HepG2 (cell line): Measurements from ENCODE around the gene PNKD. TPM values are rescaled to one million over a fixed set of nuclear protein-coding genes. Genes with fewer than 3 reads are reported as not detected.
A peak's percentile ranks its signal among the peaks of the same experiment; 100 is the strongest.

Experiments
- ATAC-seq: fragments of 200-7000 bp; cut with Tn5 transposase; 3 replicates; pipeline ENCODE4 v1.9.1; 2020; ENCODE audit warnings: mild to moderate bottlenecking, moderate library complexity
- BruUV-seq: library from RNA; stranded (reverse); fragments of 400-500 nt; replicated peaks from 2 replicates; lab custom pipeline; 2021; lab: Mats Ljungman, UMichigan
- CTCF ChIA-PET: fragments of 300-600 bp; formaldehyde crosslinking; extraction: SDS; loops from one replicate; lab custom pipeline; 2021; ENCODE audit warnings: low total read pairs, inconsistent platforms, low intra/inter-chr PET ratio; lab: Yijun Ruan, JAX
- POLR2A ChIA-PET: fragments of 350-600 bp; sonication (Branson Sonifier 250); formaldehyde crosslinking; loops from one replicate; lab custom pipeline; 2020; ENCODE audit warnings: antibody characterized with exemption, inconsistent platforms; lab: Yijun Ruan, JAX
- DNase-seq: peaks from one replicate; pipeline ENCODE4 v3.0.0-alpha.2; 2015; ENCODE audit warnings: low spot score
- FAIRE-seq: peaks from 3 replicates; lab custom pipeline; 2011; peaks lifted over from hg19 to GRCh38; lab: Jason Lieb, UNC
- H2AFZ ChIP-seq: one replicate; pipeline ENCODE4 v1.6.1; 2011; ENCODE audit warnings: low read length, inconsistent platforms
- H3K27ac ChIP-seq: fragments of 300-600 bp; 3 replicates; pipeline ENCODE4 v1.8.0; 2011; ENCODE audit warnings: mixed run types, mild to moderate bottlenecking, mixed read lengths, low read length, inconsistent platforms; ENCODE audit not compliant: insufficient read depth; ENCODE audit errors: extremely low read length
- H3K27me3 ChIP-seq, 2 experiments: fragments of 200-600 bp in 1 of 2; 2 replicates in 1 of 2; 3 replicates in 1 of 2; pipeline versions ENCODE4 v1.6.0 to v1.8.0; 2011; ENCODE audit warnings: low read length in 2 of 2, mild to moderate bottlenecking in 2 of 2, moderate library complexity in 2 of 2, inconsistent platforms in 1 of 2; ENCODE audit not compliant: insufficient read depth in 2 of 2, control insufficient read depth in 1 of 2
- H3K36me3 ChIP-seq, 2 experiments: fragments of 200-600 bp in 1 of 2; replicated peaks in 1 of 2; 2 replicates in 1 of 2; 3 replicates in 1 of 2; pipeline versions ENCODE4 v1.5.1 to v1.8.0; 2011; ENCODE audit warnings: low read length in 2 of 2, inconsistent platforms in 1 of 2; ENCODE audit not compliant: insufficient read depth in 2 of 2, control insufficient read depth in 1 of 2
- H3K4me1 ChIP-seq: 2 replicates; pipeline ENCODE4 v1.5.1; 2012; ENCODE audit warnings: low read length, inconsistent platforms; ENCODE audit not compliant: insufficient read depth
- H3K4me2 ChIP-seq: 2 replicates; pipeline ENCODE4 v1.6.0; 2011; ENCODE audit warnings: low read depth, low read length, inconsistent platforms
- H3K4me3 ChIP-seq, 3 experiments: fragments of 200-600 bp in 1 of 3; sonication (generic), shearing (Covaris generic) in 1 of 3; replicated peaks in 1 of 3; 2 replicates each; pipeline ENCODE4 v1.5.1; 2011 to 2016; ENCODE audit warnings: low read length in 3 of 3, inconsistent platforms in 2 of 3, low read depth in 2 of 3, mild to moderate bottlenecking in 2 of 3, control low read depth in 1 of 3, mixed read lengths in 1 of 3; ENCODE audit not compliant: insufficient read depth in 1 of 3
- H3K79me2 ChIP-seq: one replicate; pipeline ENCODE4 v1.6.1; 2011; ENCODE audit warnings: low read length, inconsistent platforms; ENCODE audit not compliant: insufficient read depth
- H3K9ac ChIP-seq: 2 replicates; pipeline ENCODE4 v1.6.0; 2011; ENCODE audit warnings: mild to moderate bottlenecking, low read depth, low read length, inconsistent platforms; ENCODE audit not compliant: insufficient read depth
- H3K9me3 ChIP-seq: 2 replicates; pipeline ENCODE4 v1.5.1; 2012; ENCODE audit warnings: mild to moderate bottlenecking, low read length
- H4K20me1 ChIP-seq: 2 replicates; pipeline ENCODE4 v1.6.0; 2011; ENCODE audit warnings: inconsistent platforms, mild to moderate bottlenecking, low read length, moderate library complexity; ENCODE audit not compliant: insufficient read depth
- ADNP ChIP-seq: sonication (generic); formaldehyde crosslinking; IDR thresholded peaks from 2 replicates; pipeline ENCODE4 v1.4.0; 2020; ENCODE audit warnings: missing genetic modification reagents
- CEBPB ChIP-seq: IDR thresholded peaks from 2 replicates; pipeline ENCODE4 v1.6.1; 2011; ENCODE audit warnings: low read depth, low read length, improper control_type of control experiment, borderline replicate concordance
- HOXD1 ChIP-seq: sonication (generic); formaldehyde crosslinking; IDR thresholded peaks from 2 replicates; pipeline ENCODE4 v1.5.0; 2020; ENCODE audit warnings: missing genetic modification reagents
- KLF16 ChIP-seq, 2 experiments: sonication (generic) in 1 of 2; formaldehyde crosslinking in 1 of 2; IDR thresholded peaks; 2 replicates each; pipeline versions ENCODE4 v1.6.1 to v1.8.0; 2016 to 2023; ENCODE audit warnings: missing genetic modification reagents in 2 of 2, missing compliant biosample characterization in 1 of 2
- RERE ChIP-seq: IDR thresholded peaks from 2 replicates; pipeline ENCODE4 v1.6.1; 2016; ENCODE audit warnings: low read depth, missing genetic modification reagents, missing compliant biosample characterization
- RNF219 ChIP-seq: sonication (generic); formaldehyde crosslinking; IDR thresholded peaks from 2 replicates; pipeline ENCODE4 v1.5.0; 2020; ENCODE audit warnings: mild to moderate bottlenecking, missing genetic modification reagents
- ZMYM2 ChIP-seq: sonication (generic); formaldehyde crosslinking; IDR thresholded peaks from 2 replicates; pipeline ENCODE4 v1.8.0; 2022; ENCODE audit warnings: mild to moderate bottlenecking, missing genetic modification reagents
- ZNF33A ChIP-seq: sonication (generic); formaldehyde crosslinking; IDR thresholded peaks from 2 replicates; pipeline ENCODE4 v1.5.1; 2020; ENCODE audit warnings: missing genetic modification reagents, mild to moderate bottlenecking, moderate library complexity, borderline replicate concordance
- WGBS: methylation state at CpG from one replicate; pipeline ENCODE4 v1.1.6; 2017; ENCODE audit warnings: low lambda C conversion rate; 5-methylcytosine and 5-hydroxymethylcytosine counted together
- in situ Hi-C: cut with HindIII; loops from 2 replicates; pipeline ENCODE4 v1.10.0; 2017; ENCODE audit warnings: low pct_unique_long_range_greater_than_20kb; ENCODE audit not compliant: extremely low pct_ligation_motif_present
- intact Hi-C: fragments of 100-400 bp; cut with micrococcal nuclease; formaldehyde crosslinking; loops from one replicate; pipeline ENCODE4 v1.10.0; 2022; ENCODE audit not compliant: unreplicated experiment
- polyA plus RNA-seq, 8 experiments: library from polyadenylated mRNA; depleted of rRNA in 3 of 8; stranded (reverse) in 7 of 8; unstranded in 1 of 8; fragments of >200 nt; fragmentation: Illumina TruSeq in 4 of 8; extraction: Trizol in 4 of 8; gene quantifications; 2 replicates each; pipeline versions ENCODE4 v1.2.1 to v1.2.3, GENCODE V29; 2011 to 2016; ENCODE audit warnings: low read depth in 4 of 8, missing spikeins in 1 of 8, mixed read lengths in 1 of 8; ENCODE audit not compliant: insufficient read depth in 1 of 8
- total RNA-seq, 5 experiments: library from RNA; depleted of rRNA; stranded (reverse); fragments of >200 nt; fragmentation: Illumina TruSeq; extraction: Trizol; gene quantifications; 2 replicates each; pipeline ENCODE4 v1.2.3, GENCODE V29; 2016; ENCODE audit warnings: low read depth in 1 of 5

The PNKD gene
- total and polyA plus RNA-seq, 2 of the 13 experiments (the other 11 are each of a cell fraction or from before 2014, with no cell fraction given) = 55.9 to 80.4 TPM

- in situ Hi-C loops = loop anchor here (5.0 kb wide), 1 partner anchor 103 kb away; the partner anchor contains the start of gene TMBIM1
- intact Hi-C loops = loop anchor here (5.0 to 10.0 kb wide), 2 partner anchors 172 to 211 kb away; partner anchors contain the start of genes CNOT9 and USP37
Measured at GRCh38 chr2:218395456-218395825, 125.1 kb downstream of the PNKD start.

More at GRCh38 chr2:218395456-218395825, 125.1 kb downstream of the PNKD start:
- no TSS peak for BruUV-seq
- Histone ChIP-seq H3K4me2 (peak overlapping the region; percentile 98), H3K36me3 (no peaks in the 10 kb centered on the region), H4K20me1 (no peaks in the 10 kb centered on the region)
- DNase-seq = no peak
- POLR2A ChIA-PET = interaction anchor here (0.6 to 2.9 kb wide), 13 partner anchors 8 to 125 kb away, joined by 3 to 37 read pairs (median 4); partner anchors contain the start of genes AAMP, CATIP, PNKD and TMBIM1
- CTCF ChIA-PET = interaction anchor here (1.2 to 2.8 kb wide), 4 partner anchors 94 to 123 kb away, joined by 6 to 36 read pairs (median 8); partner anchors contain the start of gene TMBIM1
- TF ChIP-seq RNF219 (CRISPR knock-in tag) (0 out of 2 replicates have a peak, but pooled peaks have one; percentile 15), CEBPB (peak; percentile 39; the same call in 1 of the 2 replicates), ZNF33A (0 out of 2 replicates have a peak, but pooled peaks have one; percentile 1), ZMYM2 (CRISPR knock-in tag) (0 out of 2 replicates have a peak, but pooled peaks have one; percentile 3), HOXD1 (CRISPR knock-in tag) (no peak), RERE (CRISPR knock-in tag) (no peak), KLF16 (CRISPR knock-in tag; IDR thresholded peaks at IDR 0.05) (0 out of 4 replicates have a peak, but pooled peaks of 1 of the 2 experiments have one; percentile 0), ADNP (CRISPR knock-in tag) (0 out of 2 replicates have a peak, but pooled peaks have one; percentile 53)
- TF ChIP-seq, all 625 proteins: peak for 6
- ATAC-seq (no peak), FAIRE-seq (peak; percentile 8)
- Histone ChIP-seq H2AFZ (no peak overlapping the region), H3K79me2 (peaks cover 22% of the 10 kb centered on the region), H3K27me3 (no peaks in the 10 kb centered on the region; a peak in 1 of 5 replicates), H3K27ac (peak overlapping the region; percentile 2), H3K4me1 (peaks cover 44% of the 10 kb centered on the region), H3K9me3 (no peaks in the 10 kb centered on the region), H3K9ac (peak overlapping the region; percentile 23; the same call in 1 of the 2 replicates), H3K4me3 (peak overlapping the region; percentile 9 to 97 (median 85); a peak in 5 of 6 replicates)
- 44% methylated on average over 16 of the region's 16 CpGs for WGBS
